NCI-H1105 (cell line): Measurements from ENCODE around the gene TBC1D23.
"Not testable (repeated sequence)": the region's sequence is repeated elsewhere in the genome, so short reads cannot be mapped to it uniquely, and the experiment has no call there.

Experiments used
- DNase-seq: peaks from one replicate; lab custom pipeline; 2025; lab: John Stamatoyannopoulos, UW

TBC1D23 gene

GRCh38 chr3:100260685-100261484 lies at the start of gene TBC1D23:
Gene TBC1D23 (plus strand): TSS chr3:100260992. CDS start chr3:100261019, 27 bp downstream.
- peak; percentile 97 for DNase-seq

- no peak for DNase-seq
Measured at GRCh38 chr3:100213891-100214573, 46.8 kb upstream of the TBC1D23 start.

DNA sequence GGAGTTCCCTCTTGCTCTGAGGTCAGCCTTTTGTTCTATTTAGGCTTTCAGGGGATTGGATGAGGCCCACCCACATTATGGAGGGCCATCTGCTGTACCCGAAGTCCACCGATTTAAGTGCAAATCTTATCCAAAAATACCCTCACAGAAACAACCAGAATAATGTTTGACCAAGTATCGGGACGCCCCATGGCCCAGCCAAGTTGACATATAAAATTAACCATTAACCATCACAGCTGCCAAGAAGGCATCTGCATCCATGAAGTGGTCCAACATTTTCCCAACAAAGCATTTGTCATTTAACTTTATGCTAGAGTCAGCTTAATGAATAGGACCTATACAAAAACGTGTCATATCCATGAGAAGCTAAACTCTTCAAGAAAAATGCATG lies 46.2 kb upstream of the TBC1D23 start:
- DNase-seq: no peak

DNA sequence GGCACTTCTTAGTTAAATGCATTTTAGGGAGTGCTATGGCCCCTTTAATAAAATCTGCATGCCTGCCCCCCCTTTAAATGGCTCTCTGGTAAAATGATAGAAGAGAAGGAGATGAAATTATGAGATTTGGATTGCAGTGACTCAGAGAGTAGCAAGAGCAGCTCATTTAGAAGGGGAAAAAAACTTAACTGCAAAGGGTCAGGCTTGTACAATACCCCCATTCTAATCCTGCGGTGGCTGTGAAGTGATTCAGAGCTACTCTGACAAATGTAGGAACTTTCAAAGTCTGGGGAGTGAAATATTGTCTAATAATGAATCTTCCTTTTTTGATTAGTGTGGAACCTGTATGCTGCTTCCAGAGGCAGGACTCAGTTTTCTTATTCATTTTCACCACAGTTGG lies 44.1 kb upstream of the TBC1D23 start:
- DNase-seq: no peak

- DNase-seq: no peak
Measured at GRCh38 chr3:100221159-100221558, 39.6 kb upstream of the TBC1D23 start.

DNA sequence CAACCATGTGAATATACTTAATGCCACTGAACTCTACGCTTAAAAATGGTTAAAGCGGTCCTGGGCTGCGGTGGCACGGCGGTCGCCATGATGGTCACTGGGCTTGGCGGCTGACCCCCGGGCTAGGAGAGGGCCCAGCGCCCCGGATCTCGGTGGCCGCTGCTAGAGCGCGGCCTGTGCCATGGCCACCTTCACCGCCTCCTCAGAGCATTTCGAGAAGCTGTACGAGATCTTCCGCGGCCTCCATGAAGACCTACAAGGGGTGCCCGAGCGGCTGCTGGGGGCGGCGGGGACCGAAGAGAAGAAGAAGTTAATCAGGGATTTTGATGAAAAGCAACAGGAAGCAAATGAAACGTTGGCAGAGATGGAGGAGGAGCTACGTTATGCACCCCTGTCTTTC lies 35.6 kb upstream of the TBC1D23 start:
- DNase-seq: no peak

GRCh38 chr3:100225883-100226282 lies 34.9 kb upstream of the TBC1D23 start:
- no peak for DNase-seq

- no peak for DNase-seq
Measured at GRCh38 chr3:100226712-100227429, 33.9 kb upstream of the TBC1D23 start.

- no peak for DNase-seq
Measured at GRCh38 chr3:100227511-100227921, 33.3 kb upstream of the TBC1D23 start.

- no peak for DNase-seq
Measured at GRCh38 chr3:100228247-100228646, 32.5 kb upstream of the TBC1D23 start.

DNA sequence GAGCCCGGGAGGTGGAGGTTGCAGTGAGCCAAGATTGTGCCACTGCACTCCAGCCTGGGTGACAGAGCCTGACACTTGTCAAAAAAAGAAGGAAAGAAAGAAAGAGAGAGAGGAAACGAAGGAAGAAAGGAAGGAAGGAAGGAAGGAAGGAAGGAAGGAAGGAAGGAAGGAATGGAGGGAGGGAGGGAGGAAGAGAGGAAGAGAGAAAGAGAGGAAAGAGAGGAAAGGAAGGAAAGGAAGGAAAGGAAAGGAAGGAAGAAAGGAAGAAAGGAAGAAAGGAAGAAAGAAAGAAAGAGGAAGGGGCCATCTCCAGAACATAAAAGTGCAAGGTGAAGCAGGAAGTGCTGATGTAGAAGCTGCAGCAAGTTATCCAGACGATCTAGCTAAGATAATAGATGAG lies 31.6 kb upstream of the TBC1D23 start:
- DNase-seq: not testable (repeated sequence)

GRCh38 chr3:100230710-100231109 lies 30.1 kb upstream of the TBC1D23 start:
- DNase-seq: no peak

DNA sequence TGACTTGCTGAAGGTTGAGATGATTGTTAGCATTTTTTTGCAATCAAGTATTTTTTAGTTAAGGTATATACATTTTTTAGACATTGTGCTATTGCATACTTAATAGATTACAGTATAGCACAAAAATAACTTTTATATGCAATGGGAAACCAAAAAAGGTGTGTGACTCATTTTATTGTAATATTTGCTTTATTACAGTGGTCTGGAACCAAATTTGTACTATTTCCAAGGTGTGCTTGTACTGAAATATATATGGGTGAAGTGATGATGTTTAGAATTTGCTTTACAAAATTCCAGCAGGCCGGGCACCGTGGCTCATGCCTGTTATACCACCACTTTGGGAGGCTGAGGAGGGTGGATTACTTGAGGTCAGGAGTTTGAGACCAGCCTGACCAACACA lies 29.1 kb upstream of the TBC1D23 start:
- no peak for DNase-seq

DNA sequence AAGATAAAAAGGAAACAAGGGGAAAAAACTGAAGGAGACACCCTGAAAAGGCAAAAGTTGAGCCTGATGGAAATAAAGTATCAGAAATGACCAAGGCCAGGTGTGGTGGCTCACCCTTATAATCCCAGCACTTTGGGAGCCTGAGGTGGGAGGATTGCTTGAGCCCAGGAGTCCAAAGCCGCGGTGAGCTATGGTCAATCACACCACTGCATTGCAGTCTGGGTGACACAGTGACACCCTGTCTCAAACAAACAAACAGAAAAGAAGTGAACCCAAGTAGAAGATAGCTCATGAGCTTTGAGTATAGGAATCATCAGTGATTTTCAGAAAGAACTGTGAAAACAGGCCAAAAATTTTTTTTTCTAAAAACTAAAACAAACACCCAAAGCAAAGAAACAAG lies 26.4 kb upstream of the TBC1D23 start:
- no peak for DNase-seq

DNA sequence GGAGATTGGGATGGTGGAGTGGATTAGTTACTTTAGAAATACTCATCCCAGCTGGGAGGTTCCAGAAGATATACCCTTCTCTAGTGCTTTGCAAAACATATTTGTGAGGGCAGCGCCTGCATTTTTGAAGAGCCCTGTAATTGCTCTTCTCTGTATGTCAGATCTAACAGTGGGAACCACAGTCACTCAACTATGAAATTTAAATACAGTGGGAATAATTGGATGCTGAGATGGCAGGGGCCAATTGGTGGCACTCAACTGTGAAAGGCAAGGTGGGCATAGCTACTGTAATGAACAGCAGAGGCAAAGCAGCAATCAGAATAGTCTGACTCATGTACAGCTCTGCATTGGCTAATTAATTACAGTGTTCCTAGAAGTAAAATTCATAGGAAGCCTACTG lies 22.2 kb upstream of the TBC1D23 start:
- no peak for DNase-seq

- DNase-seq: not testable (repeated sequence)
Measured at GRCh38 chr3:100242471-100242870, 18.3 kb upstream of the TBC1D23 start.

GRCh38 chr3:100244264-100244663 lies 16.5 kb upstream of the TBC1D23 start:
- DNase-seq: no peak

GRCh38 chr3:100245136-100245535 lies 15.7 kb upstream of the TBC1D23 start:
- no peak for DNase-seq

DNA sequence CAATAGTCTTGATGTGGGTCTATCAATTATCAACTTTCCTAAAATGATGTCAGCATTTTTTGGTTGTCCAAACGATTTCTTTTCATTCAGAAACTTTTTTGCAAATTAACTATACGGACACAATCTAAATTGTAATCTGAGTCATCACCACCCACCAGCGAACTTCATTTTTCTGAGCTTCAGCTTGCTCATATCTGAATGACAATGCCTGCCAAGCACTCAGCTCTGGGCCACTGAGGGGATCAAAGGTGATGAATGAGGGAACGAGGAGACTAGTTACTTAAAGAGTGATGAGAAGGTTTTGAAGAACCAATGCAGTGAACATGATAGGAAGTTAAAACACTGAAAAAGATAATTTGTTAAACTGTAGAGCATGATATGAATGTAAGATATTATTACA lies 14.9 kb upstream of the TBC1D23 start:
- no peak for DNase-seq

DNA sequence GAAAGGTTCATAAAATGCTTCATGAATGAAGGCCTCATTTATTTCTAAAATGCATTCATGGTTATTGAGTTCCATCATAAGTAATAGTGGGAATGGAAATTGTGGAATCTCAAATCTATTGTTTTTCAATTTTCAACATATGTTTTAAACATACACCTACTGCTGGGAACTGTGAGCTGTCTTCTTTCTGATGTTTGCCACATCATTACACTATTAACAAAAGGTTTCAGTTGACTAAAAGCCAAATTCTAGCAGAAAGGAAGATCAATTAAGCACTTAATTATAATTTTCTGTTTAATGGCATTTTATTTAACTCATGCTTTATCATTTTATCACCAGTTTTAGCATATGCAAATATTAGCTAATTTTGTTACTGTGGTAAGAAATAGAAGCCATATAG lies 13.8 kb upstream of the TBC1D23 start:
- no peak for DNase-seq

- no peak for DNase-seq
Measured at GRCh38 chr3:100252001-100252400, 8.8 kb upstream of the TBC1D23 start.

DNA sequence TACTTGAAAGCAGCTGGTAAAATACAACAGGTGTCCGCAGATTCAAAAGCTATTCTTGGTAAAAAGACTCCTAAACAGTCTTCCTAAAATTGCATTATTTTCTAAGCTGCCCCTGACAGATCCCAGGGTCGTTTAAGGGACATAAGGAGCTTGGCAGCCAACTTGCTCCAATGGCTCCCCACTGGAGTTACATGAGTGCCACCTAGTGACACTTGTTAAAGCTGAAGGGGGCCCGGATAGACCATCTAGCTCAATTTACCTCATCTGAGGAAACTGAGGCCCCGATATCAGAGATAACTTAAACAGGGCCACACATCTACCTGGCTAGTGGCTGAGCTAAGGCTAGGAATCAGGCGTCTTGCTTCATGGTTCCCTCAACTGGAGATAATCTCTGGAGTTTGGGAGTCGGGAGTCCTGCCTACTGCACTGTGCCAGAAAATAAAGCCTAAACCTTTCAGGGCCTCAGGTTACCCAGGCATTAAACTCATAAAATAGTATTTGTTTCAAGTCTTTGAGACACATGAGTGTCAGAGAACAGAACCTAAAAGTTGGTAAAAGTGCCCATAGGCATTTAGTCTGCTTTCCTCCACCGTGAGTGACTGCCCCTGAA lies 6.5 kb upstream of the TBC1D23 start:
- peak; percentile 61 for DNase-seq
